Neural progenitor cell (in vitro differentiated cells): ENCODE measurements around the gene ZNF592. TPM values are rescaled to one million over a fixed set of nuclear protein-coding genes. Genes with fewer than 3 reads are reported as not detected.

ENCODE experiments used
- DNase-seq: peaks from one replicate; pipeline ENCODE4 v3.0.0-alpha.2; 2016; ENCODE audit warnings: low spot score
- H2AFZ ChIP-seq: fragments of 200-600 bp; sonication (generic); replicated peaks from 2 replicates; pipeline ENCODE4 v1.6.1; 2016; ENCODE audit warnings: antibody characterized with exemption
- H3F3A ChIP-seq: fragments of 200-600 bp; sonication (generic); 2 replicates; pipeline ENCODE4 v1.6.1; 2016; ENCODE audit warnings: antibody characterized with exemption, low read depth
- H3K27ac ChIP-seq: fragments of 200-600 bp; sonication (generic); 2 replicates; pipeline ENCODE4 v1.5.1; 2016; ENCODE audit warnings: mild to moderate bottlenecking
- H3K27me3 ChIP-seq: fragments of 200-600 bp; sonication (generic); 2 replicates; pipeline ENCODE4 v1.6.1; 2016; ENCODE audit warnings: mild to moderate bottlenecking, moderate library complexity
- H3K36me3 ChIP-seq: fragments of 200-600 bp; sonication (generic); 2 replicates; pipeline ENCODE4 v1.5.1; 2016
- H3K4me1 ChIP-seq: fragments of 200-600 bp; sonication (generic); 2 replicates; pipeline ENCODE4 v1.6.1; 2016; ENCODE audit warnings: mixed run types
- H3K4me2 ChIP-seq: fragments of 200-600 bp; sonication (generic); 2 replicates; pipeline ENCODE4 v1.6.1; 2016
- H3K4me3 ChIP-seq: fragments of 200-600 bp; sonication (generic); 2 replicates; pipeline ENCODE4 v1.5.1; 2016
- H3K79me2 ChIP-seq: fragments of 200-600 bp; sonication (generic); 2 replicates; pipeline ENCODE4 v1.6.1; 2016; ENCODE audit warnings: low read depth
- H3K9ac ChIP-seq: fragments of 200-600 bp; sonication (generic); 2 replicates; pipeline ENCODE4 v1.6.1; 2016
- H3K9me3 ChIP-seq: fragments of 200-600 bp; sonication (generic); 2 replicates; pipeline ENCODE4 v1.5.1; 2016; ENCODE audit warnings: low read depth
- H4K20me1 ChIP-seq: fragments of 200-600 bp; sonication (generic); 2 replicates; pipeline ENCODE4 v1.6.1; 2016; ENCODE audit warnings: low read depth
- H3K27ac Mint-ChIP-seq: 3 replicates; pipeline ENCODE4 v1.8.0; 2021; ENCODE audit warnings: mixed read lengths
- H3K27me3 Mint-ChIP-seq: 2 replicates; pipeline ENCODE4 v1.8.0; 2022; ENCODE audit warnings: low read depth, mild to moderate bottlenecking, inconsistent platforms, moderate library complexity, mixed read lengths; ENCODE audit not compliant: insufficient read depth
- H3K36me3 Mint-ChIP-seq: 3 replicates; pipeline ENCODE4 v1.8.0; 2021; ENCODE audit warnings: mixed read lengths
- H3K4me1 Mint-ChIP-seq: 3 replicates; pipeline ENCODE4 v1.8.0; 2021; ENCODE audit warnings: mixed read lengths
- H3K4me3 Mint-ChIP-seq: 3 replicates; pipeline ENCODE4 v1.8.0; 2021; ENCODE audit warnings: mild to moderate bottlenecking, moderate library complexity, mixed read lengths
- H3K9me3 Mint-ChIP-seq: 3 replicates; pipeline ENCODE4 v1.8.0; 2020; ENCODE audit warnings: mixed read lengths
- EZH2 ChIP-seq: fragments of 200-600 bp; sonication (generic); IDR thresholded peaks from 2 replicates; pipeline ENCODE4 v1.6.1; 2017; ENCODE audit warnings: antibody characterized with exemption, mild to moderate bottlenecking, moderate library complexity
- EZH2phosphoT487 ChIP-seq: fragments of 200-600 bp; sonication (generic); IDR thresholded peaks from 2 replicates; pipeline ENCODE4 v1.6.1; 2017; ENCODE audit warnings: antibody characterized with exemption
- total RNA-seq: library from RNA; depleted of rRNA; stranded (reverse); fragments of >200 nt; gene quantifications from 2 replicates; pipeline ENCODE4 v1.2.3, GENCODE V29; 2015; ENCODE audit warnings: low replicate concordance
- TF ChIP-seq, protein P1 (sequence below): fragments of 200-600 bp; sonication (generic); IDR thresholded peaks from 2 replicates; pipeline ENCODE4 v1.5.1; 2017; ENCODE audit warnings: antibody characterized with exemption, mild to moderate bottlenecking

ZNF592 gene
- total RNA-seq, 1 donor from 2014 or later, result 5.8 TPM

DNA sequence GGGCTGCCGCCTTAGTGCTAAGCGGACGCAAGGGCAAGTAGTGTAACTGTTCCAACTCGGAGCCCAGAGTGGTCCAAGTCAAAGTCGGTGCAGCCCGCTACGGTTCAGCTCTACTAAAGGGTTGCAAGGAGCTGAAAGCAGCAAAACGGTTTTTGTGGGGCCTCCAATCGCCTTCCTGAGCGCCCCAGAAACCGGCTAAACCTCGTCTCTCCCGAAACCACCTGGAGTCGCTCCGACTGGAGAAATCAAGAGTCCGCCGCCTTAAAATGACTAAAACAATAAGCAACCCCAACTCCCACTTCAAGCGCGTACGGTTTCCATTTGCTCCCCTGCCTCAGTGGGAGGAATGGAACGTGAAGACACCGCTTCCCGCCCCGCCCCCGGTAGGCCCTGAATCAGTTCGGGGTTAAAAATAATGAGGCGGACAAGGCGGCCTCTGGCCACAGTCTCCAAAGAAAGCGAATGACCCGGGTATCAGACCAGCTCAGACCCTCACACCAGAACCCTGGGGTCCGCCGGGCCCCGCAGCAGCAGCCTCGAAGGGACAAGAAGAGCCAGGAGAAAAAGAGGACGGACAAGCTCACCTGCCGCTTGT lies 32.9 kb upstream of the ZNF592 start:
- Histone ChIP-seq H4K20me1 (peaks cover 20% of the 10 kb centered on the region), H3K4me1 (peaks cover 12% of the 10 kb centered on the region), H3K4me2 (peak overlapping the region; percentile 92), H3K9ac (peak overlapping the region; percentile 85), H3K27me3 (no peaks in the 10 kb centered on the region), H3K27ac (peak overlapping the region; percentile 91), H3K9me3 (no peaks in the 10 kb centered on the region), H3K4me3 (peak overlapping the region; percentile 78), H3K36me3 (no peaks in the 10 kb centered on the region), H3K79me2 (peaks cover 54% of the 10 kb centered on the region), H3F3A (peaks cover 18% of the 10 kb centered on the region), H2AFZ (peak overlapping the region; percentile 63)
- Mint-ChIP-seq H3K27ac (peak overlapping the region; percentile 87), H3K9me3 (no peaks in the 10 kb centered on the region), H3K36me3 (peaks cover 3% of the 10 kb centered on the region), H3K4me3 (peak overlapping the region; percentile 92), H3K27me3 (no peaks in the 10 kb centered on the region), H3K4me1 (peaks cover 17% of the 10 kb centered on the region)
- no peak for TF ChIP-seq EZH2
- TF ChIP-seq EZH2phosphoT487, result no peak
- DNase-seq, result peak; percentile 53

DNA sequence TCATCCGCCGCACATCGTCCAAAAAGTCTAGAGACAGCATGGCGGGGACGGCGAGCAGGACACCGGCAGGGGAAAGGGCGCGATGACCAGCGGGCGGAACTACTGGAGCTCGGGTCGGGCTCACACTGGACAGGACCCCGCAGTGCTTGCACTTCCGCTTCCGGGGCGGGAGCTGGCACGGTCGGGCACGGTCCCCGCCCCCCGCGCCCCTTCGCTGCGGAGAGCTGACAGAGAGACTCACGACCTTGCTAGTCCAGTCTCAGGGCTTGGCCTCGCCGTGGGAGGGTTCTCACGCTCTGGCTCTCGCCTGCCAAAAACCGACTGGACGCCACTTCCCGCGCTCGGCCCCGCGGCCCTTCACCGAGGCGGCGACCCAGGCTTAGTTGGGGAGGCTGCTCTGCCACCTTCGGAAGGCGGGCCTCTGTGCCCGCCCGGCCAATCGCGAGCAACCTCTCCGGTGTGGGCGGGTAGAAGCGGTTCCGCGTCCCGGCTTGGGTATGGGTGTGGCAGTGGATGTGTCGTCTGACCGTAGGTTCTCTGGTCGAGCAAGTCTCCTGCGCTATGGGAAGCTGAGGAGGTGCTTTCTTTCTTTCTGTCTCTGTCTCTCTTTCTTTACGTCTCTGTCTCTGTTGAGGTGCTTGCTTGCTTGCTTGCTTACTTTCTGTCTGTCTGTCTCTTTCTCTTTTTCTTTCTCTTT lies 32.2 kb upstream of the ZNF592 start, which contains the start of gene SEC11A:
Gene SEC11A, minus strand, starts transcription at position 104 of the 697 bp plus-strand sequence. Its CDS starts 64 bp downstream, at position 40.
- Mint-ChIP-seq H3K9me3 (no peaks in the 10 kb centered on the region), H3K4me1 (peaks cover 17% of the 10 kb centered on the region), H3K27ac (peak within 1 kb of the TSS; percentile 87), H3K4me3 (peak within 1 kb of the TSS; percentile 92), H3K36me3 (peaks cover 3% of the 10 kb centered on the region), H3K27me3 (no peaks in the 10 kb centered on the region)
- Histone ChIP-seq H3K27me3 (no peaks in the 10 kb centered on the region), H3K4me2 (peak within 1 kb of the TSS; percentile 92), H3K9me3 (no peaks in the 10 kb centered on the region), H3K79me2 (peaks cover 48% of the 10 kb centered on the region), H4K20me1 (peaks cover 20% of the 10 kb centered on the region), H3K27ac (peak within 1 kb of the TSS; percentile 91), H3K4me1 (peaks cover 12% of the 10 kb centered on the region), H3K9ac (peak within 1 kb of the TSS; percentile 85), H2AFZ (peak within 1 kb of the TSS; percentile 85), H3F3A (peaks cover 18% of the 10 kb centered on the region), H3K4me3 (peak within 1 kb of the TSS; percentile 78), H3K36me3 (no peaks in the 10 kb centered on the region)
- TF ChIP-seq EZH2phosphoT487, result peak; percentile 47
- TF ChIP-seq, protein P1, sequence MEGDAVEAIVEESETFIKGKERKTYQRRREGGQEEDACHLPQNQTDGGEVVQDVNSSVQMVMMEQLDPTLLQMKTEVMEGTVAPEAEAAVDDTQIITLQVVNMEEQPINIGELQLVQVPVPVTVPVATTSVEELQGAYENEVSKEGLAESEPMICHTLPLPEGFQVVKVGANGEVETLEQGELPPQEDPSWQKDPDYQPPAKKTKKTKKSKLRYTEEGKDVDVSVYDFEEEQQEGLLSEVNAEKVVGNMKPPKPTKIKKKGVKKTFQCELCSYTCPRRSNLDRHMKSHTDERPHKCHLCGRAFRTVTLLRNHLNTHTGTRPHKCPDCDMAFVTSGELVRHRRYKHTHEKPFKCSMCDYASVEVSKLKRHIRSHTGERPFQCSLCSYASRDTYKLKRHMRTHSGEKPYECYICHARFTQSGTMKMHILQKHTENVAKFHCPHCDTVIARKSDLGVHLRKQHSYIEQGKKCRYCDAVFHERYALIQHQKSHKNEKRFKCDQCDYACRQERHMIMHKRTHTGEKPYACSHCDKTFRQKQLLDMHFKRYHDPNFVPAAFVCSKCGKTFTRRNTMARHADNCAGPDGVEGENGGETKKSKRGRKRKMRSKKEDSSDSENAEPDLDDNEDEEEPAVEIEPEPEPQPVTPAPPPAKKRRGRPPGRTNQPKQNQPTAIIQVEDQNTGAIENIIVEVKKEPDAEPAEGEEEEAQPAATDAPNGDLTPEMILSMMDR, result no peak
- DNase-seq, result peak; percentile 96

DNA sequence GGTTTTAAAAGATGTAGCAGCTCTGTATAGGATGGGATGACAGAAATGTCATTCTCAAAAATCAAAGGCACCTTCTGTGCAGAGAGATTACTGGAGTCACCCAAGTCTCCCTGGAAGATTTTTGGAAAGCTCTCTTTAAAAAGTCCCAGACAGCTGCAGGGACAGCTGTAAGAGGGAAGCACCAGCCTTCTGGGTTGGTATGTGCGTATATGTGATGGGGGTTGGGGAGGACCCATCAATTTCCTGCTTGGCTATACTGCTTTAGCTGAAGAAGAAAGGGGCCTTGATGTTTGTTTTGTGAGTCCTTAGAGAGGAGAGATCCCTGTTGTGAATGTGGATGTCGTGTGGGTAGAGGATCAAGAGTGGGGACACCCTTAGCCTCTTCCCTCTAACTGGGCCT lies 27.0 kb upstream of the ZNF592 start:
- Histone ChIP-seq H3K4me2 (no peak overlapping the region), H3K4me1 (peaks cover 5% of the 10 kb centered on the region), H3K79me2 (peaks cover 3% of the 10 kb centered on the region), H3K36me3 (no peaks in the 10 kb centered on the region), H2AFZ (no peak overlapping the region), H3K9ac (no peak overlapping the region), H3K27ac (no peak overlapping the region), H3K4me3 (no peak overlapping the region), H3F3A (peaks cover 6% of the 10 kb centered on the region), H4K20me1 (no peaks in the 10 kb centered on the region), H3K27me3 (no peaks in the 10 kb centered on the region), H3K9me3 (no peaks in the 10 kb centered on the region)
- H3K9me3 Mint-ChIP-seq, result no peaks in the 10 kb centered on the region
- H3K36me3 Mint-ChIP-seq, result no peaks in the 10 kb centered on the region
- peak overlapping the region; percentile 50 for H3K27ac Mint-ChIP-seq
- no peak for TF ChIP-seq EZH2
- TF ChIP-seq, protein P1, result no peak
- TF ChIP-seq EZH2phosphoT487, result no peak
- H3K4me1 Mint-ChIP-seq, result peaks cover 3% of the 10 kb centered on the region
- H3K27me3 Mint-ChIP-seq, result no peaks in the 10 kb centered on the region
- H3K4me3 Mint-ChIP-seq, result no peak overlapping the region
- DNase-seq, result no peak

DNA sequence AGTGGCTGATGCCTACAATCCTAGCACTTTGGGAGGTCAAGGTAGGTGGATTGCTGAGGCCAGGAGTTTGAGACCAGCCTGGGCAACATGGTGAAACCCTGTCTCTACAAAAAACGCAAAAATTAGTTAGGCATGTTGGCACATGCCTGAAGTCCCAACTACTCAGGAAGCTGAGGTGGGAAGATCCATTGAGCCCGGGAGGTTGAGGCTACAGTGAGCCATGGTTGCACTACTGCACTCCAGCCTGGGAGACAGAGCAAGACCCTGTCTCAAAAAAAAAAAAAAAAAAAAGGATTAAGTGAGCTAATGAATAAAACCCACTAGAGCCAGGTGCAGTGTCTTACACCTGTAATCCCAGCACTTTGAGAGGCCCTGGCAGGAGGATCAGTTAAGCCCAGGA lies 25.8 kb upstream of the ZNF592 start:
- no peak for TF ChIP-seq EZH2
- Histone ChIP-seq H3K4me3 (no peak overlapping the region), H2AFZ (no peak overlapping the region), H4K20me1 (no peaks in the 10 kb centered on the region), H3K4me2 (no peak overlapping the region), H3K9ac (no peak overlapping the region), H3K4me1 (no peaks in the 10 kb centered on the region), H3K27ac (no peak overlapping the region), H3K36me3 (no peaks in the 10 kb centered on the region), H3F3A (no peaks in the 10 kb centered on the region), H3K79me2 (no peaks in the 10 kb centered on the region), H3K27me3 (no peaks in the 10 kb centered on the region), H3K9me3 (no peaks in the 10 kb centered on the region)
- no peaks in the 10 kb centered on the region for H3K4me1 Mint-ChIP-seq
- DNase-seq, result no peak
- H3K4me3 Mint-ChIP-seq, result no peak overlapping the region
- H3K27ac Mint-ChIP-seq, result no peak overlapping the region
- no peaks in the 10 kb centered on the region for H3K9me3 Mint-ChIP-seq
- no peaks in the 10 kb centered on the region for H3K27me3 Mint-ChIP-seq
- no peaks in the 10 kb centered on the region for H3K36me3 Mint-ChIP-seq
